Activated CD8-positive, alpha-beta T cell treated with anti-CD3 and anti-CD28 coated beads for 36 hours (primary cell): ENCODE results near the gene PITRM1. TPM values are rescaled to one million over a fixed set of nuclear protein-coding genes. Genes with fewer than 3 reads are reported as not detected.
A peak's percentile ranks its signal among the peaks of the same experiment; 100 is the strongest.
"Not testable (repeated sequence)": the region's sequence is repeated elsewhere in the genome, so short reads cannot be mapped to it uniquely, and the experiment has no call there.

Source experiments
- ATAC-seq: fragments of 200-7000 bp; cut with Tn5 transposase; one replicate; pipeline ENCODE4 v1.10.0; 2021; ENCODE audit warnings: mild to moderate bottlenecking, moderate library complexity
- CTCF ChIA-PET: fragments of 350-600 bp; sonication (Branson Sonifier 250); formaldehyde crosslinking; loops from one replicate; lab custom pipeline; 2021; ENCODE audit warnings: antibody characterized with exemption; lab: Charles Lee
- POLR2A ChIA-PET: fragments of 350-600 bp; sonication (Branson Sonifier 250); formaldehyde crosslinking; loops from one replicate; lab custom pipeline; 2021; ENCODE audit warnings: antibody characterized with exemption; lab: Charles Lee
- DNase-seq: peaks from one replicate; pipeline ENCODE4 v3.0.0-alpha.2; 2020
- H3K27ac Mint-ChIP-seq: one replicate; pipeline ENCODE4 v1.8.0; 2021; ENCODE audit warnings: mild to moderate bottlenecking, mixed read lengths
- H3K27me3 Mint-ChIP-seq: one replicate; pipeline ENCODE4 v1.8.0; 2021; ENCODE audit warnings: mixed read lengths
- H3K36me3 Mint-ChIP-seq: one replicate; pipeline ENCODE4 v1.8.0; 2021; ENCODE audit warnings: low read depth, mixed read lengths
- H3K4me1 Mint-ChIP-seq: one replicate; pipeline ENCODE4 v1.8.0; 2021; ENCODE audit warnings: low read depth, mixed read lengths
- H3K4me3 Mint-ChIP-seq: one replicate; pipeline ENCODE4 v1.8.0; 2021; ENCODE audit warnings: mild to moderate bottlenecking, moderate library complexity, mixed read lengths
- H3K9me3 Mint-ChIP-seq: one replicate; pipeline ENCODE4 v1.8.0; 2021; ENCODE audit warnings: mixed read lengths
- intact Hi-C: fragments of 100-400 bp; cut with micrococcal nuclease; formaldehyde crosslinking; loops from one replicate; pipeline ENCODE4 v1.10.0; 2022
- total RNA-seq, 2 experiments: library from RNA; stranded (reverse); gene quantifications; one replicate each; pipeline ENCODE4 v1.2.3, GENCODE V29; 2021
- TF ChIP-seq, protein P1 (sequence below): fragments of 200-600 bp; IDR thresholded peaks from one replicate; pipeline ENCODE4 v1.8.0; 2022; ENCODE audit warnings: antibody characterized with exemption, mild to moderate bottlenecking

PITRM1 gene
- total RNA-seq = 10 to 100 TPM; 77.6 to 78.6 TPM

DNA sequence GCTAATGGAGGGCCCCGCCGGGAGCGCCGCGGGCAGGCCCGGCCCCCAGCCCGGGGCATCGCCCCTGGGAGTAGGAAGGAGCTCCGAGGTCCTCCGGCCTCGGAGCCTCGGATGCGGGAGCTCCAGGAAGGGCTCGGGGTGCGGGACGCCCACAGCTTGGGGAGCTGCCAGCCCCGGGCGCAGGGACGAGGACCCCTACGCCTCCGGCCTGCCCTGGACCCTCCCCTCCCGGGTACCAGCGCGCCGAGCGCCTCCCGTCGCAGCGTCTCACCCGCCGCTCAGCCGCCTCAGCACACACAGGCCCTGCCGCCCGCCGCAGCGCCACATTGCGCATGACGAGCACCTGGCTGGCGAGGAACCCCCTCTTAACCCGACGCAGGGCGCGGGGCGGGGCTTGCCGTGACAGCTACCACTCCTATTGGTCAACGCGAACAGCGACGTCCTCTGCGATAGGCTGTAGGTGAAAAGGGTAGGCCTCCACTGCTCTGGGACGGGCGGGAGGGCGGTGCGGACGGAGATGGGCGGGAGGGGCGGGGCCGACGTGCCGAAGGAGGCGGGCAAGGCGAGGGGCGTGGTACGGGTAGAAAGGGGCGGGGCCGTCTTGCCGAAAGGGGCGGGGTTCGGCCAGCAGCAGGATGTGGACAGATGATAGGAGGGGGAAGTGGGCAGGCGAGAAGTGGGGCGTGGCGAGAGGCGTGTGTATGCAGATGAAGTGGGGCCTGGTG is at the start of gene PITRM1:
Gene PITRM1, minus strand, starts transcription at position 337 of the 725 bp plus-strand sequence. Its CDS starts 10 bp downstream, at position 327.
- peak within 1 kb of the TSS; percentile 91 for H3K4me3 Mint-ChIP-seq
- ATAC-seq (peak; percentile 95), DNase-seq (peak; percentile 99)
- H3K27me3 Mint-ChIP-seq = no peaks in the 10 kb centered on the region
- H3K4me1 Mint-ChIP-seq = peaks cover 21% of the 10 kb centered on the region
- peaks cover 30% of the 10 kb centered on the region for H3K36me3 Mint-ChIP-seq
- POLR2A ChIA-PET = interaction anchor here (0.6 to 2.1 kb wide), 9 partner anchors 9 to 613 kb away, joined by 3 to 7 read pairs (median 5); partner anchors contain the start of gene KLF6
- H3K9me3 Mint-ChIP-seq = no peaks in the 10 kb centered on the region
- CTCF ChIA-PET = interaction anchor here (1.0 to 1.4 kb wide), 4 partner anchors 10 to 21 kb away, joined by 3 to 5 read pairs (median 4); no protein-coding TSS in a partner anchor
- TF ChIP-seq, protein P1, sequence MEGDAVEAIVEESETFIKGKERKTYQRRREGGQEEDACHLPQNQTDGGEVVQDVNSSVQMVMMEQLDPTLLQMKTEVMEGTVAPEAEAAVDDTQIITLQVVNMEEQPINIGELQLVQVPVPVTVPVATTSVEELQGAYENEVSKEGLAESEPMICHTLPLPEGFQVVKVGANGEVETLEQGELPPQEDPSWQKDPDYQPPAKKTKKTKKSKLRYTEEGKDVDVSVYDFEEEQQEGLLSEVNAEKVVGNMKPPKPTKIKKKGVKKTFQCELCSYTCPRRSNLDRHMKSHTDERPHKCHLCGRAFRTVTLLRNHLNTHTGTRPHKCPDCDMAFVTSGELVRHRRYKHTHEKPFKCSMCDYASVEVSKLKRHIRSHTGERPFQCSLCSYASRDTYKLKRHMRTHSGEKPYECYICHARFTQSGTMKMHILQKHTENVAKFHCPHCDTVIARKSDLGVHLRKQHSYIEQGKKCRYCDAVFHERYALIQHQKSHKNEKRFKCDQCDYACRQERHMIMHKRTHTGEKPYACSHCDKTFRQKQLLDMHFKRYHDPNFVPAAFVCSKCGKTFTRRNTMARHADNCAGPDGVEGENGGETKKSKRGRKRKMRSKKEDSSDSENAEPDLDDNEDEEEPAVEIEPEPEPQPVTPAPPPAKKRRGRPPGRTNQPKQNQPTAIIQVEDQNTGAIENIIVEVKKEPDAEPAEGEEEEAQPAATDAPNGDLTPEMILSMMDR = no peak
- peak within 1 kb of the TSS; percentile 87 for H3K27ac Mint-ChIP-seq
- intact Hi-C loops = no loop called here

DNA sequence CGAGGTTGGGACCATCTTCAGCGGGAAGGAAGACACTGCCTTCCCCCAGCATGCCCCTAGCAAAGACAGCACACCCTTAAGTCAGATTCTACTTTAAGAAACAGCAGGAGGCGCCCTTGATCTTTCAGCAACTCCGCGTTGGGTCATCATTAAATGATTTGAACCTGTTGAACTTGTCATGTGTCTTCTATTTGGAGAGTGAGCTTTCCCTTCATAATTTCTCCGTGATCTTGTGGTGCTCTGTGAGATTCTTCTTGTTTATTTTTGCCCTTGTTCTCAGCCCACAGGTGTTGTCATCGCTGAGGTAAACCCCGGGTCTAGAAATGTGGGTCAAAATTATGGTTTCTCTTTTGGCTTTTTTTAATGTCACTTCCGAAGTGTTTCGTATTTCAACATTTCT is 49.5 kb upstream of the PITRM1 start:
- Mint-ChIP-seq H3K27me3 (peaks cover 3% of the 10 kb centered on the region), H3K36me3 (no peaks in the 10 kb centered on the region), H3K4me1 (peaks cover 8% of the 10 kb centered on the region), H3K9me3 (no peaks in the 10 kb centered on the region), H3K4me3 (no peak overlapping the region), H3K27ac (no peak overlapping the region)
- ChIA-PET POLR2A (no interaction called here), CTCF (no interaction called here)
- no peak for ATAC-seq
- intact Hi-C loops = no loop called here
- DNase-seq = no peak
- TF ChIP-seq, protein P1 = no peak

DNA sequence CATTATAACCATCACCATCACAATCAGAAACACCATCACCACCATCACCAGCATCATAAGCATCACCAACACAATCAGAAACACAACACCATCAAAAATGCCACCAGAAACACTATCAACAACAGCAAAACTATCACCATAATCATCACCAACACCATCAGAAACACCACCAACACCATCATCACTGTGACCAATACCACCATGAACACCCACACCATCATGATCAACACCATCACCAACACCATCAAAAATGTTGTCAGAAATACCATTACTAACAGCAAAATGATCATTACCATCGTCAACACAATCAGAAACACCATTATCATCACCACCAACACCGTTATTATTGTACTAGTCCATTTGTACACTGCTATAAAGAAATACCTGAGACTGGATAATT is 49.0 kb upstream of the PITRM1 start:
- H3K4me3 Mint-ChIP-seq, H3K4me1 Mint-ChIP-seq, H3K36me3 Mint-ChIP-seq, H3K27me3 Mint-ChIP-seq, DNase-seq, ATAC-seq, intact Hi-C loops, H3K27ac Mint-ChIP-seq, H3K9me3 Mint-ChIP-seq, POLR2A ChIA-PET: not testable (repeated sequence)
- CTCF ChIA-PET = interaction anchor here (1.3 kb wide), 1 partner anchor 11 kb away, joined by 3 read pairs; no protein-coding TSS in a partner anchor

DNA sequence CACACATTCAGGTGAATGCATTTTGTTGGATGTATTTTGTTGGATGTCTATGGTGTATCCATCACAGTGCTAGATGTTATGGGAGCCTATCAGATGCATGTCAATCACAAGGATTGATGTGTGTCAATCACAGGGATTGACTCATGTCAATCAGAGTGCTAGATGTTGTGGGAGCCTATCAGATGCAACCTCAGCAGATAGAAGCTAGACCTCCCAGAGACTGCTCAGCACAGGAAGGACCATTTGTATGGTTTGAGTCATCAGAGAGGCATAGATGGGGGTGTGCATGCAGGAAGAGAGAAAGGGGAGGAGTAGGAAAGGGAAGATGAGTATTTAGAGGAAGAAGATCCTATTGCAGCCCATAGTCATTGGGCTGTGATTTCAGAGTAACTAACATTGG is 48.3 kb upstream of the PITRM1 start:
- no peak overlapping the region for H3K27ac Mint-ChIP-seq
- H3K4me1 Mint-ChIP-seq = peaks cover 3% of the 10 kb centered on the region
- ChIA-PET POLR2A (no interaction called here), CTCF (interaction anchor here (1.3 kb wide), 1 partner anchor 11 kb away, joined by 3 read pairs; no protein-coding TSS in a partner anchor)
- no peaks in the 10 kb centered on the region for H3K9me3 Mint-ChIP-seq
- H3K27me3 Mint-ChIP-seq = peaks cover 3% of the 10 kb centered on the region
- DNase-seq = no peak
- TF ChIP-seq, protein P1 = no peak
- H3K4me3 Mint-ChIP-seq = no peak overlapping the region
- intact Hi-C loops = no loop called here
- H3K36me3 Mint-ChIP-seq = no peaks in the 10 kb centered on the region
- peak; percentile 61 for ATAC-seq

DNA sequence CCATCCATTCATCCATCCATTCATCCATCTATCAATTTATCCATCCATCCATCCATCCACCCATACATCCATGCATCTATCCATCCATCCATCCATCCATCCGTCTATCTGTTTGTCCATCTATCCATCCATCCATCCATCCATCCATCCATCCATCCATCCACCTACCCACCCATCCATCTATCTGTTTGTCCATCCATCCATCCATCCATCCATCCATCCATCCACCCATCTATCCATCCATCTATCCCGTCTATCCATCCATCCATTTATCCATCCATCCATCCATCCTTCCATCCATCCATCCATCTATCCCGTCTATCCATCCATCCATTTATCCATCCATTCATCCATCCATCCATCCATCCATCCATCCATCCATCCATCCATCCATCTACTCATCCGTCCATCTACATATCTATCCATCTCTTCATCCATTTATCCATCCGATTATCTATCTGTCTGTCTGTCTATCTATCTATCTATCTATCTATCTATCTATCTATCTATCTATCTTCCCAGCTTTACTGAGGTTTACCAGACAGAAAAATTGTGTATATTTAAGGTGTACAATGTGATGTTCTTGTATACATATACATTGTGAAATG is 46.5 kb upstream of the PITRM1 start:
- DNase-seq, H3K27me3 Mint-ChIP-seq, intact Hi-C loops, H3K27ac Mint-ChIP-seq, H3K4me3 Mint-ChIP-seq, CTCF ChIA-PET, H3K4me1 Mint-ChIP-seq, H3K9me3 Mint-ChIP-seq, ATAC-seq, H3K36me3 Mint-ChIP-seq: not testable (repeated sequence)
- POLR2A ChIA-PET = interaction anchor here (0.6 to 1.0 kb wide), 2 partner anchors 13 to 1504 kb away, joined by 3 read pairs; no protein-coding TSS in a partner anchor
